GM12874 (cell line): ENCODE data around the gene CTTNBP2NL.

Source experiments
- TF ChIP-seq, protein P1 (sequence below): IDR thresholded peaks from 2 replicates; pipeline ENCODE4 v1.5.1; 2011; ENCODE audit warnings: low read depth, mild to moderate bottlenecking, control low read depth, low read length, moderate library complexity; ENCODE audit not compliant: insufficient read depth

The CTTNBP2NL gene

DNA sequence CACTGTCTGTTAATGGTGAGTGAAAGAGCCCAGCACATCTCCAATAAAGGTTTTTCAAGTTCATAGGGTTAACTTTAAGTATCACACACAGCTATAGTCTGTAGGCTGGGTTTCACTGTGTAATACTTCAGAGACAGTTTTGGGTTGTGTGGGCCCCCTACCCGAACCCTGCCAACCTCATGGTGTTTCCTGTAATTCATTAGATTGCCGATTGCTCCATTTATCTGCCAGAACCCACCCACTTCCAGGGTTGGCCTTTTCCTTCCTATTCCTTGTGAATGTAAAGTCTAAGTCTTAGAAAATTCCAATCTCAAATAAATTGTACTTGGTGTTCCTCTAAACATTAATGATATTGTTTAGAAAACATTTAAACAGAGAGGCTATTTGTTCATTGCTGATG is 43.6 kb downstream of the CTTNBP2NL start:
- TF ChIP-seq, protein P1, sequence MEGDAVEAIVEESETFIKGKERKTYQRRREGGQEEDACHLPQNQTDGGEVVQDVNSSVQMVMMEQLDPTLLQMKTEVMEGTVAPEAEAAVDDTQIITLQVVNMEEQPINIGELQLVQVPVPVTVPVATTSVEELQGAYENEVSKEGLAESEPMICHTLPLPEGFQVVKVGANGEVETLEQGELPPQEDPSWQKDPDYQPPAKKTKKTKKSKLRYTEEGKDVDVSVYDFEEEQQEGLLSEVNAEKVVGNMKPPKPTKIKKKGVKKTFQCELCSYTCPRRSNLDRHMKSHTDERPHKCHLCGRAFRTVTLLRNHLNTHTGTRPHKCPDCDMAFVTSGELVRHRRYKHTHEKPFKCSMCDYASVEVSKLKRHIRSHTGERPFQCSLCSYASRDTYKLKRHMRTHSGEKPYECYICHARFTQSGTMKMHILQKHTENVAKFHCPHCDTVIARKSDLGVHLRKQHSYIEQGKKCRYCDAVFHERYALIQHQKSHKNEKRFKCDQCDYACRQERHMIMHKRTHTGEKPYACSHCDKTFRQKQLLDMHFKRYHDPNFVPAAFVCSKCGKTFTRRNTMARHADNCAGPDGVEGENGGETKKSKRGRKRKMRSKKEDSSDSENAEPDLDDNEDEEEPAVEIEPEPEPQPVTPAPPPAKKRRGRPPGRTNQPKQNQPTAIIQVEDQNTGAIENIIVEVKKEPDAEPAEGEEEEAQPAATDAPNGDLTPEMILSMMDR, result no peak

DNA sequence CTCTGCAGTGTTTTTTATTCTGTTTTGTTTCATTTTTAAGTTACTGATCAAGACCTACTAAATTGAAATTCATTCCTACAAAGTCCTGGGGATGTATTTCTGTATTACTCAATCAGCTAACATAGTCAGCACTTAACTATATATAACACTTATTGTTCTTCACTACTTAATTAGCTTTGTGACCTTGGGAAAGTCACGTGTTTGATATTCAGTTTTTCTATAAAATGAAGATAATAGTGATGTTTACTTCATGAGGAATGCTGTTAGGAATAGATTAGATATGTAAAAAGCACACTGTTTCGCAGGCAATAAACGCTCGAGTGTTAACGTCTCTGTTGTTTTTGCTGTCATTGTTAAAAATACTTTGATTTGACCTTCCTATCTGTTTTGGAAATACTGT is 44.6 kb downstream of the CTTNBP2NL start:
- TF ChIP-seq, protein P1, result no peak

DNA sequence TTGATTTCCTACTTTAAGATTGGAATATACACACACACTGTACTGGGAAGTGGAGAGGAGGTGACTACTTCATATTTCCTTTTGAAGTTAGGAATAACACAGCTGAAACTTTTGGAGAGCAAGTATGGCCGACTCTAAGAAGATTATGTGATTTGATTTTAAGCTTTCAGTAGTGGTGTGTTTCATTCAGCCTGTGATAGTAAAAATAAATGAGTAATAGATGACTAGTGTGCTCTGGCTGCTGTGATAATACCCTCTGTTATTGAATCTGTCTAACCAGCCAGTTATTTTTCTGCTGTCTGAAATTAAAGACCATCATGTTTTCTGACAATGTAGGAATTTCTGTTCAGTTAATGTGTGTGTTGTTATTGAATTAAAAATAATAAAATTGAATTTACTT is 48.3 kb downstream of the CTTNBP2NL start:
- TF ChIP-seq, protein P1, result no peak

DNA sequence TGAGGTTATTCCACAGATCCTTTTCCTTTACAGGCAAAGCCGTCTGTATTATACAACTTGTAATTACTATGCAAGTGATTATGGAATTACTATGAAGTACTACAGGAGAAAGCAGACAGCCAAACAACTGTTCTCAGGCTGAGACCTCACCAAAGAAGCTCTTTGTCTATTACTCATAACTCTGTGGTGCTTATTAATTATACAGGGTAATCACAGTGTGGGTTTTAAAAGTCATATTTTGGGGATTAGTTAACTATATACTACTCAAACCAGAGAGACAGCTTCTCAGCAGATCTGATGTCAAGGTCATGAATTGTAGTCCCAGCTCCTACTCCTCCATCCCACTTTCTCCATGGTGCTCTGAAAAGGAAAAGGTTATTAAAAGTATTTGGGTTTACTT is 49.6 kb downstream of the CTTNBP2NL start:
- TF ChIP-seq, protein P1, result no peak

DNA sequence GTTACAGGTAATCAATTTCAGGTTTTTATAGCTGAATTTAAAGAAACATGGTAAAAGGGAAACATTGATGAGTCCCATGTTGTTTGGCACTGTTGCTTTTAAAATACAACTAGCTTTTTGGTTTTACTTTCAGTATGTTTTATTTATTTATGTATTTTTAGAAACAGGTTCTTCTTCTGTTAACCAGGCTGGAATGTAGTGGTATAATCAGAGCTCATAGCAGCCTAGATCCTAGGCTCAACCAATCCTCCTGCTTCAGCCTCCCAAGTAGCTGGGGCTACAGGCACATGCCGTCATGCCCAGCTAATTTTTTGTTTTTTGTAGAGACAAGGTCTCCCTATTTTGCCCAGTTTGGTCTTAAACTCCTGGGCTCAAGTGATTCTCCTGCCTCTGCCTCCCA is 50.4 kb downstream of the CTTNBP2NL start:
- TF ChIP-seq, protein P1, result no peak

DNA sequence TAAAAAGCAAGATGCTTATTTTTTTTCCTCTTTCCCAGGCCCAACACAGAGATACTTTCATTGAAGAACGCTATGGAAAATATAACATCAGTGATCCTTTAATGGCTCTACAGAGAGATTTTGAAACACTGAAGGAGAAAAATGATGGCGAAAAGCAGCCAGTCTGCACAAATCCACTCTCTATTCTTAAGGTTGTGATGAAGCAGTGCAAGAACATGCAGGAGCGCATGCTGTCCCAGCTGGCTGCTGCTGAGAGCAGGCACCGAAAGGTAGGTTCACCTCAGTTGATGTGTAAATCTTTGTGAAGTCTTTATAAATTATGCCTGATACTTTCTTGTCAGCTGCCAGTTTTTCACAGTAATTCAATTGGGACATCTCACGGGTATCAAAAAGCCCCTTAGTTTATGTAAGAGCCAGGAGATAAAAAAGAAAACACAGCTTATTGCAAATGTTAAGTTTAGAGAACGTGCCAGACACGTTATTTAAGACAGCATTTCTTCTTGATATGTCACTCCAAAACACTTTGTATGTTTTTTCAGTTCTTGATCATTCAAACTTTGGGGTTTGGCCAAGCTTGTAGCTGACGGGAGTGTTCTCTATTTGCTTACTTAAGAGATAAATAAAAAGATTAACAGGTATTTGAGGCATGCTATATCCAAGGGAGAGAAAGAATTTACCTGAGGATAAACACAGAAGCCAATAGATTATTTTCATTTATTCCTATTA is 53.1 kb downstream of the CTTNBP2NL start:
- TF ChIP-seq, protein P1, result no peak

DNA sequence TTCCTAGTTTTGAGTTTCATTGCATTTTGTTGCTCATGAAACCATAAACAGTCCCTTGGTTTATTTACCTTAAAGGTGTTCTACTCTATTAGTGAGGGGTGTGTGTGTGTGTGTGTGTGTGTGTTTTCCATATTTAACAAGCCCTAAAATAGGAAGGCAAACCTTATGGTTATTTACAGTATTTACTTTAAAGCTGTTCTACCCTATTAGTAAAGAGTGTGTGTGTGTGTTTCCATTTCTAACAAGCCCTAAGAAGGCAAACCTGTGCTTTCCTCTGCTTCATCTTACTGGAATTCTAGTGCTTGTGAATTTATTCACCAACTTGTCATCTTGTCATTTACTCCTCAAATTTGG is 53.6 kb downstream of the CTTNBP2NL start:
- TF ChIP-seq, protein P1, result no peak
